ENCODE data around the gene RBBP8NL.
A peak's percentile ranks its signal among the peaks of the same experiment; 100 is the strongest.

RBBP8NL gene

DNA sequence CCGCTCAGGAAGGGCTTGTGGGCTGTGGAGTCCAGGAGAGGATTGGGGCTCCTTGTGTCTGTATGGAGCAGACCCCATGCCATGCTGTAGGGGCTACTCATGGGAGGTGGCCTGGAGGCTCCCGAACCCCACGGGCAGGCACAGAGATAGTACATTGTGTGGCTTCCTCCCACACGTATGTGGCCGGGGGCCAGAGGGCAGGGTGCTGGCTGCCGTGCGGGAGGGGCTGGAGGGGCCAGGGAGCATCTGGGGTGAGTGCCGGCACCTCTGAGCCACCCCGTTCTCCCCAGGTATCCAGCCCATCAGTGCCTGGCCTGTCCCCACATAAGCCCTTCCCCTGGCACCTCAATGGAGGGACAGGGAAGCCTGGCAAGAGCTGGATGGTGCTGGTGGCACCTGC is 7.6 kb downstream of the RBBP8NL start:
- no peak for DNase-seq

DNA sequence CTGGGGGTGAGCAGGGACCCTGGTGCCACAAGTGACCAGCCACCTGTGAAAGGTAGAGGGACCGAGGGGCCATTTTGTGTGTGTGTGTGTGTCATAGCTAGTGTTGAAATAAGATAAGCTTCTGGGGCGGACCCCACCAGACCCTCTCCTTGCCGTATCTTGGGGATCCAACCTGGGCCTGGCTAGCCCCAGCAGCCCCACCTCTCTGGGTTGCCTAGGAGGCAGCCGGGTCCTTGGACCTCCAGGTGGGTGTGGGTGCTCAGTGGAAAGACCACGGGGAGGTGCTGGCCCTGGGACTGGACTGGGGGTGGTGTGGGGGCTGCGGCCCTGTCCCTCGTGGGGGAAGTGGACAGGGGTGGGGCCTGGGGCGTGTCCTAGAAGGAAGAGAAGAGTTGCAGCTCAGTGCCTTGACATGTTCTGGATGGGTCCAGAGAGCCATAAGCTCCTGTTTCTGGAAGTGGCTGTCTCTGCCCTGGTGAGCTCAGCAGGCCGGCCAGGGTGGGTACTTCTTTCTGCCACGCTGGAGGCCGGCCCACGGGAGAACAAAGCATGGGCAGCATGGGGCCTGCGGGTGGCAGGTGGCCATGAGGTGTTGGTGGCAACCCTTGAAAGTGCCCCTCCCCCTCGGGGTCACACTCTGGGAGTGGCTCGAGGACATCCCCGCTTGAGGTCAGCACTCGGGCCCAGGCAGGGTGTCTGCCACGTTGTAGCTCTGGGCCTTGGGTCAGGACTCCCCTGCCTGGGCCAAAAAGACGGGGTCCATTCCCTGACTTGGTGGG is 8.4 kb downstream of the RBBP8NL start:
- DNase-seq, result no peak

DNA sequence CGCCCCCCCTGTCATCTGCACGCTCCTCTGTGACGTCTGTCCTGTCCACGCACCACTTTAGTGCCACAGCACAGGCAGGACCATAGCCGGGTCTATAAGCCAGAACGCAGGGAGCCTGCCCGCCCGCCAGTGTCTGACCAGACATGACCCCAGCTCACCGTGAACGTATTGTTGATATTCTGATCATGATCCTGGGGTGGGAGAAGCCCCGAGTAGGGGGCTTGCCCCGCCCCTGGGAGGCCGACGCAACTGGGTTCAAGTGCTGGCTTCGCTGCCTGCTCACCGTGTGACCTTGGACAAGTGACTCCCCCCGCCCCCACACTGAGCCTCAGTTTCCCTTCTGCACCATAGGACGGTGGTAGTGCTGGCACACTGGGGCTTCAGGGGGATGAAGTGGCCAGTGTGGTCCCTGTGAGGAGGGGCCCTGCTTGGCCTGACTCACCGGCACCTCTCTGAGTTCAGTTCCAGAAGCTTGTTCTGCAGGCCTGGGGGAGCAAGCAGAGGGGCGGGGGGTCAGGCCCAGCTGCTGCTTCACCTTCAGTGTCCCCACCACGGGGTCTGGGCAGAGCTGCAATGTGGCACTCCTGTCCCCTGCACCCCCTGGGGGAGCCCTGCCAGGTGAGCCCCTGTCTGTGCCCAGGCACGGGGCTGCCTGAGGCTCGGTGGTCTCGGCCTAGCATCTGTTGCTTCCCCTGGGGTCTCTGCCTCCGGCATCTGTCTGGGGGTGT is 9.2 kb downstream of the RBBP8NL start:
- DNase-seq, result no peak

DNA sequence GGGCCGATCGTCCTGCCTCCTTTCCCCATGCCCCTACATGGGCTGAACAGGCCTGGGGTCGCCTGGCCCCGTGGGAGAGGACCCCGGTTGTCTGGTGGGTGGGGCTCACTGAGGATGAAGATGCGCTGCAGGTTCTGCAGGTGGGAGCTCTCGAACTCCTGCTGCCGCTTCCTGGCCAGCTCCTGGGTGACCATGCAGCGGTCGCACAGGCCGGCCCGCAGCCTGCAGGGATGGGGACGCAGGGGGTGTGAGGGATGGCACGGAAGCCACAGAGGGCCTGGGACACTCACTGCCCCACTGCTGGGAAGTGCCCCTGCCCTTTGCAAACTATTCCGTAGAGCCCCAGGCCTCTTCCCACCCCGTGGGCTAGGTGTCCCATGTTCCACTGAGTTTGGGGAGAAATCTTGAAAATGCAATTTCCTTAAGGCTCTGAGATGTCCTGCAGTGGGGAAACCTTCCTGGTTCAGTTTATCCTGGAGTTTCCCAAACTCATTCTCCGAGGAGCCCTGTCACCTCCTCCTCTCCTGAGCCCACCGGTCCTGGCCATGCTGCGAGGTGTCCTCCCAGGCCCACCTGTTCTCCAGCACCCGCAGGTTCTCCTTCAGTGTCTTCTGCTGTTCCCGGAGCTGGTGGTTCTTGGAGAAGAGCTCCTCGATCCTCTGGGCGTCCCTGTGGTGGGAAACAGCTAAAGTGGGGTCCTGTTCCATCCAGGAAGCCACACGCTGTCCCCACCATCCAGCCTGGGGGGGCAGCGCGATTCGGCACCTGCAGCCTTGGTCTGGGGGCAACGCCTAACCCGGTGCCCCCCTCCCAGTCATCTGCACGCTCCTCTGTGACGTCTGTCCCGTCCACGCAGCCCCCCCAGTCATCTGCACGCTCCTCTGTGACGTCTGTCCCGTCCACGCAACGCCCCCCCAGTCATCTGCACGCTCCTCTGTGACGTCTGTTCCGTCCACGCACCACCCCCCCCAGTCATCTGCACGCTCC is 10.4 kb downstream of the RBBP8NL start:
- no peak for DNase-seq

DNA sequence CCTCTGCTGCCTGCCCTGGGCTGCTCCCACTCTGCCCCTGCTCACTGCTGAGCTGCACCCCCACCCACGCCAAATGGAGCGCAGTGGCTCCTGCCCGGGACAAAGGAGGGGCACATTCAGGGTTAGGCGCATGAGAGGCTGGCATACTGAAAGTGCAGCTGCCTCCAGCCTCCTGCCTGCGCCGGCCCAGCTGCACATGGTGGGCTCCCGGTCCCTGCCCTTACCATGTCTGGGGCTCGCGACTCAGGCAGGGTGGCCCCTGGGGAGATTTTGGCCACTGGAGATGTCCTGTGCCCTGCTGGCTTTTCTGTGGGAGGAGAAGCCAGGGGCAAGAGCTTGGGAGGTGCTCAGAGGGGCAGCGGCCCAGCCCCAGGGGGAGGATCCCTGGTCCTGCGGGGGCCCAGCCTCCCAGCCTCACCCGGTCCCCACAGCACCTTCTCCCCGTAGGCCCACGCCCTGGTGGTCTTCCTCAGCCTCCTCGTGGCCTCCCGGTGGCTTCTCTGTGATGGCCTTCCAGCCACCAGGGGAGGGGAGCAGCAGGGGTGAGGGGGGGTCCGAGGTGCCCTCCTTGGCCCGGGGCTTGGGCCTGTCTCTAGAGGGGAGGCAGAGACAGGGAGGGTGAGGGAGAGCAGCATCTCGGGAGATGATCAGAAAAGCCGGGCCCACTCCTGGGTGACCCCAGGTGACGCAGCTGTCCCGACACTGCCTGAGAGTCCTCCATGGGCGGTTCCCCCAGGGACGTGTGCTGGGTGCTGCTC is 11.8 kb downstream of the RBBP8NL start:
- DNase-seq, result no peak

DNA sequence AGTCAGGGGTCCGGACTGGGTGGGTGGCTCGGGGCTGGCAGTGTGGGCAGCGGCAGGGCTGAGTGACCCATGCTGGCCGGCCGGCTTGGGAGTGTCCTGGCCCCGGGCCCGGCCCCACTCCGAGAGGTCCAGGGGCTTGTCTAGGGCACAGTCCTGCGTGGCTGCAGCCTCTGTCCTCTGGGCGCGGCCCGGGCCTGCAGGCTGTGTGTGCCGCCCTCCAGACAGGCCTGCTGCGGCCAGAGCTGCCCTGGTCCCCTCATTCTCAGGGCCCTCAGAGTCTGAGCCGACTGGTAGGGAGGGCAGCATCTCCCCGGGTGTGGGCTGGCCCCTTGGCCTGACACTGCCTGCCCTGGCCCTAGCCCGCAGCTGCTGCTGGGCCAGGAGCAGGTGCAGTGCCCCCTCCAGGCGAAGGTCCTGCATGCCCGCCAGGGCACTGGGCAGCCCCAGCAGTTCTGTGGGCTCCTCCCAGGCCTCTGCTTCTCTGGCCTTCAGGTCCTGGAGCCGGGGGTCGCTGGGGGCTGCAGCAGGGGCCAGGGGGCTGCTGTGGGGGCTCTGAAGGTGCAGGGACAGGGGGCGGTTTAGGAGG is 13.3 kb downstream of the RBBP8NL start:
- no peak for DNase-seq

DNA sequence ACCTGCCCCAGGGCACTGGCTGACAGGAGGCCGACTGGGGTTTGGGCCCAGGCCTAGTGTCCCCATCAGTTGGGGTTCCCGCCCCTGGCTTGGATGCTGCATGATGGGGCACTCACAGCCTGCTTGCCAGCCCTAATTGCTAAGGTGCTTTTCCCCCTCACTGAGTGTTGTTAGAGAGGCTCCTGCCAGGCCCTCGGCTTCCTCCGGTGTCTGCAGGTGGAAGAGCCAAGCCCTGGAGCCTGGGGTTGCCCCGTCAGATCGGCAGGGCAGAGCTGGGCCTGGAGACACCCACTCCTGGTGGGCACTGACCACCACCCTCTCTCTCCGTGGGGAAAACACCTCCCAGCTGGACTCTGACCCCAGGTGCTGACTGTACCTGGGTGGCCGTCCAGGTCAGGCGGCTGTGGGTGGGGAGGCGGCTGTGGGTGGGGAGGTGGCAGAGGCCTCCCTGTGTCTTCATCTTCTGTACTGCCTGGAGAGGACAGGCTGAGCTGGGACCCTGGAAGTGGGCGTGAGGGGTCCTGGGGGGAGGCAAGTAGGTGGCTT is 14.2 kb downstream of the RBBP8NL start:
- no peak for DNase-seq

DNA sequence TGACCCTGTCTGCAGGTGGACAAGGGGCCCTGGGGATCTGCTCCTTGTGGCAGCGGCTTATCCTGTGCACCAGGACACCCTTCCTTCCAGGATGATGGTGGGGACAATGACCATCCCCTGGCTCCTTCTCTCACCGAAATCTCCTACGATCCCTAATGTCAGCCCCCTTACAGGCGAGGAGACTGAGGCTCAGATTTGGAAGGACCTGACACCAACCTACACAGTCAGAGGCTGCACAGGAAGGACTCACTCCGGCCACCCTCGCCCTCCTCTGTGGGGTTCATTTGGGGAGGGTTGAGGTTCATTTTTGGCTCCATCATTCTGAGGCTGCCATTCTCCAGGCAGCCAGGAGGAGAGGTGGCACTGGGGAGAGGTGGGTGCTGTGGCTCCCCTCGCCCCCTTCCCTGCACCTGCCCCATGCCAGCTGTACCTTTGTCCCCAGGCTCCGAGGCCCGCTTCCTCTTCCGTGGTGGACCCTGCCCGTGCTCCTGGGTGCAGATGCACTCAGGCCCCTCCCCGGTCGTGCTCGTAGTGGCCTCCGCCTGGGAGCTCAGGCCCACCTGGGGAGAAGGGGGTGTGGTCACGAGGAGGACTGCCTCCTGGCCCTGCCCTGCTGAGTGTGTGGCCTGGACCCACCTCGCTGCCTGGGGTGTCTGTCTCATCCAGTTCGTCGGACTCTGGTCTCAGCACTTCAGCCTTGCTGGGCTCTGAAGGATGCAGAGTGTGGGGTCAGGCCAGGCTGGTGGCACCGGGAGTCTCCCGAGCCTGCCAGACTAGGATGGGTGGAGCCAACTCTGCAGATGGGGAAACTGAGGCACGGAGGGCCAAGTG is 14.9 kb downstream of the RBBP8NL start:
- no peak for DNase-seq

DNA sequence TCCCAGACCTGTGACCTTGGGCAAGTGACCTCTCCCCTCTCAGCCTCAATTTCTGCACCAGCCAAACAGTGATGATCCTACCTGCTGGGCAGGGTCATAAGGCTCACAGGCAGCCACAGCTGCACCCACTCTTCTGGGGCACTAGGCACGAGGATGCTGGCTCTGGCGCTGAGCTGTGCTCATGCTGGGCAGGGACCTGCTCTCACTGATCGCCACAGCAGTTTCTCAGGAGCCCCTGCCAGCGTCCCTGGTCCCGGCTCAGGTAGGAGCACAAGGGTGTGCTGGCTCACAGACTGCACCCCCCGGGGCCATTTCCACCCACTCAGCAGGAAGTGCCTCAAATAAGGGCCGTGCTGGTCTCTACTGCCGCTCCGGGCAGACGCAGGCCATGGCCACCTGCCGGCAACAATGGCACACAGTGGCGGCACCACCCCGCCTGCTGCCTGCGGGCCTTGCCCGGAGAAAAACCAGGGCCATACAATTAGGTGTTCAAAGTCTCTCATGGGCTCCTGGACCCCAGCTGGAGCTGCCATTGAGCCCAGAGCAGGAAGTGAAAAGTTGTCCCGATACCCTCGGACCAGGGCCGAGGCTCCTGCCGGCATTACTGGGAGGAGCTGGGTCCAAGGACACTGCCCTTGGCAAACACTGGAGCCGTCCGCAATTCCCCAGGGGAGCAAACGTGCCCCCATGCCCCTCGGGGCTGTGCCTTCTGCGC is 15.7 kb downstream of the RBBP8NL start:
- DNase-seq, result no peak

DNA sequence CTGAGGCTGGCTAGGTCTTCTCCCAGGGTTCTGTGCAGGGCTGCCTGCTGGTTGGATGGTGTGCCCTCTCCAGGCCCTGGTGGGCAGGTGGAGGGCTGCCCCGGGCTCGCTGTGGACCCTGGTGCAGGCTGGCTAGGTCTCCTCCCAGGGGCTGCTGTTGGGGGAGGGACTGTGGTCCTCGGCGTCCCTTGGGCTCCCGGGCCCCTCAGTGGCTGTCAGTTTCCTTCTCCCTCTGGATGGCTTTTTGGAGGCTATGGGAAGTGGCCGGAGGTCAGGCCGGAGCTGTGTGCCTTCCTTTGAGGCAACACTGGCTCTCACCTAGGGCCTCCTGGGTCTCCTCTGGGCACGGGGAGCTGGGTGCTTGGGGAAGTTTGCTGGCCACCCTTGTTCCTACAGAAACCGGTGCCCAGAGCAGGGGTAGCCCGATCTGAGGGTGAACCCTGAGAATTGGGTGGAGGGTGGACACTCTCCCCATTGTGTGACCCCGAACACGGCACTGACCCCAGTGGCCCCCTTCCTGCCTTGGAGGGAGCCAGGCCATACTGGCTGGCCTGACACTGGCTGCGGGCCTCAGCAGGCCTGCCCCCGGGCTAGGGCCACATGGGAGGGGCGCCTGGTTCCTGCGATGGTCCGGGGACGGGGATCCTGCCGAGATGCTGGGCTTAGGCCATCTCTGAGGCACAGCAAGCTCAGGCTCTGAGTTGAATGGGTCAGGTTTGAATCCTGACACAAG is 16.4 kb downstream of the RBBP8NL start:
- DNase-seq, result no peak

DNA sequence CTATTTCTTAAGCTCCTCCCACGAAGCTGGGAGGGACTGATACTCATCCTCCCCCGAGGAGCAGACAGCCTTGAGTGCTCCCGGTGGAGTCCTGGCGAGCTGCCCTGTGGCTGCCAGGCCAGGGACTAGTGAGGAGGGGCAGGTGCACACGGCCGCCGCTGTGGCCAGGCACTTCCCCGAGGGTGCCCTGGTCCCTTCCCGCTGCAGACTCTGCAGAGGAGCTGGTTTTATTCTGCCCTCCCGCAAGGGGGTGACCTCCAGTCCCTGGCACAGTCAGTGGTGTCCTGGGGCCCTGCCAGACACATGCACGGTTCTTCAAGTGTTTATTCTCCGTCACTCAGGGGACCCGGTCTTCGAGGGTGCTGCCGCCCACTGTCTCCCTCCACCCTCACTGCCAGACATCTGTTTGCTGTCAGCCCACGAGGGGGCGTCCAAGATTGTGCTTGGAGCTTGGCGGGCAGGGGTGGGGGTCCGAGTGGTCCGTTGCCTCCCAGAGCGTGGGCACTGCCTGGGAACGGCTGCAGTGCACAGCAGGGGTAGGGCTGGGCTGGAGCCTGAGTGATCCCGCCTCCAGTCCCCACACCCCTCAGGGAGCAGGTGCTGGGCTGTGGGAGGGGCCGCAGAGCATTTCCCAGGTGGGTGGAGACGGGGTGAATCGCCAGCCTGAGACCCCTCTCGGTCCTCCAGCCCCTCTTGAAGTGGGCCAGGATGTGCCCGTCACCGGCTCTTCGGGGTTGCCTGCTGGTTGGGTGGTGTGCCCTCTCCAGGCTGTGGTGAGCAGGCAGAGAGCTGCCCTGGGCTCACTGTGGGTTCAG is 17.2 kb downstream of the RBBP8NL start:
- DNase-seq, result peak; percentile 49

DNA sequence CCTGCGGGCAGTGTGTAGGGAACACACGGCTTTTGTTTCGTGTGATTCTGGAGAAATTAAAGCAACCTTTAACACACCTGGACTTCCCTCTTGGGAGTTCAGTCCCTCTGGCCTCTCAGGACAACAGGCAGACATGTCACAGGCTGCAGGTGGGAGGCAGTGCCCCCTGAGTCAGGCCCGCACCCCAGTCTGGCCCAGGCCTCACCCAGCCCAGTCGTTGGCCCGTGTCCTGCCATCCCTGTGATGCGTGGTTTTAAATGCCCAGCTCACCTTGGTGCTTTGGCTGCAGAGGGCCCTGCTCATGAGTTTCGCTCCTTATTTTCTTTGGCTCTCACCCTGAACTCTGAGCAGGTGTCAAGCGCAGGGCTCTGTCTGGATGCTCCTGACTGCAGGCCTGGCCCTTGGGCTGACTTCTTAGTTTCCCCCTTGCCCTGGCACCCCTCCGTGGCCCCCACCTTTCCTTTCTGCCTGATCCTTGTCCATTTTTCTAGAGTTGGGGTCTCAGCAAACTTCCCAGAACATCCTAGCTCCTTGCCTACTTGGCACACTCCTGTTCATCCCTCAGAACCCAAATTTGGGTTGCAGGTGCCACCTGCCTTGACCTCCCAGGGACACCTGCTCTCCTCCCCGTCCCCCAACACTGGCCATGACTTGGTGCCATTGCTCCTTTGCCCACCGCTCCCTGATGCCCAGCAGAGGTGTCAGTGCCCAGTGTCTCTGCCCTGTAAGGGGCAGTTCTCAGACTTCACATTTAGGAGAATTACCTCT is 18.1 kb downstream of the RBBP8NL start:
- DNase-seq, result no peak

DNA sequence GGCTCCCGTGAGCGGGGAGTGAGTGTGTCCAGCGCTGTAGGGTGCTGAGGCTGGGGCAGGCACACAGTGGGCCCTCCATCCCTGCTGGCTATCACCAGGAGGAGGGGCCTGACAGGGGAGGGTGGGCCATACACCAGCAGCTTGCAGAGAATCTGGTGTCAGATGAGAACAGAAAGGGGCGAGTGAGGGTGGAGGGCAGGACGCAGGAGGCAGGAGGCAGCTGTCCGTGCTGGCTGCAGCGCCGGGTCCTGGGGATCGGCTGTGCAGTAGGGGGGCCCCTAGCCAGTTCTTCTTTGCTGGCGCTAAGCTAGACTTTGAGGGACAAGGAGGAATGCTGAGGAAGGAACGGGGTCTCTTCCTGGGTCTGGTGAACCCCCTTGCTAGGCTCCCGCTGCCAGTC is 18.7 kb downstream of the RBBP8NL start:
- no peak for DNase-seq

DNA sequence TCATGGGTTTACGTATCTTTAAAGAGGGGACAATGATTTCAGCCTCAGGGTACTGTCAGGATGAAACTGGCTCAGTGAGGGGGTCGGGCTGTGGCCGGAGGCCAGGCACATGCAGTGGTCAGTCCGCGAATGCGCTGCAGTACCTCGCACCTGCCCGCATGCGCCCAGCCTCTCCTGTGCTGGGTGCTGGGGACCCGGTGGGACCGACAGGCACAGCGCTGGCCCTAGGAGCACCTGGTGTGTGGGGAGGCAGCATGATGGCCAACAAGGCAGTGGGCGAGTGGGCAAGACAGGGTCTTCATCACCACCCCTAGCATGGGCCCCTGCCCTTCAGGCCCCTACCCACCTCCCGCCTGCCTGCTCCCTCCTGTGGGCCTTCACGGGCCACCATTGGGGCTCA is 19.3 kb downstream of the RBBP8NL start:
- no peak for DNase-seq

DNA sequence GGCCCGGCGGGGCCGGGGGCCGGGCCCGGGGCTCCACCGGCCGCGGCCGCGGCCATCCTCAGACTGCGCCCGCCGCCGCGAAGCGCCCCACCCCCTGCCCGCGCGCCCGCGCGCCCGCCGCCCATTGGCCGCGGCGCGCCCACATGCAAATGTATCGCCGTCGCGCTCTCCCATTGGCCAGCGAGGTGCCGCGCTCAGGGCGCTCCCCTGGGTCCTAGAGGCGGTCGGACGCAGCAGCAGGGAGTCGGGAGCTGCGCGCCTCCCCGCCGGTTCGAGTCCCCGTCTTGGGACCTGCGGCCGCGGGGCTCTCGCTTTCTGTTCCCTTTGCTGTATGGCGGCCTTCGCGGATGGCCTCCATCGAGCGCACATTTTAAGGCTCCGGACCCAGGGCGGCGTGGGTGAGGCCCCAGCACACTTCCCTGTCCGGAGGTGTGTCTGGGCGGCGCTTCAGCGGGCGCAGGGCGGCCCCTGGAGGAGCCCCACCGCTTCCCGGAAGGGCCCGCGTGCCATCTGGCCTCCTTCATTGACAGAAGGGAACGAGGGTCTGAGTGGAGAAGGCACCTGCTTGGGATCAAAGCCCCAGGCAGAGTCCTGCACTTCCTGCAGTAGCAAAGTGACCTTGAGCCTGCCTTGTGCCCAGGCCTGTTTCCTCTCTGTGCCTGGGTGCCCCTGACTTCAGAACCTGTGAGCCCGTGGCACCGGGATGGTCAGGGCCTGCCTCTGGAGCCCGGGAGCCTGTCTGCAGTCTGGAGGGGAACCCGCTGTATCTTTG is 19.9 kb downstream of the RBBP8NL start, which contains the start of gene CABLES2:
CABLES2 (minus strand) TSS at position 65 of the 772 bp plus-strand sequence; CDS start at position 56, 9 bp downstream.
- DNase-seq, result peak; percentile 91

DNA sequence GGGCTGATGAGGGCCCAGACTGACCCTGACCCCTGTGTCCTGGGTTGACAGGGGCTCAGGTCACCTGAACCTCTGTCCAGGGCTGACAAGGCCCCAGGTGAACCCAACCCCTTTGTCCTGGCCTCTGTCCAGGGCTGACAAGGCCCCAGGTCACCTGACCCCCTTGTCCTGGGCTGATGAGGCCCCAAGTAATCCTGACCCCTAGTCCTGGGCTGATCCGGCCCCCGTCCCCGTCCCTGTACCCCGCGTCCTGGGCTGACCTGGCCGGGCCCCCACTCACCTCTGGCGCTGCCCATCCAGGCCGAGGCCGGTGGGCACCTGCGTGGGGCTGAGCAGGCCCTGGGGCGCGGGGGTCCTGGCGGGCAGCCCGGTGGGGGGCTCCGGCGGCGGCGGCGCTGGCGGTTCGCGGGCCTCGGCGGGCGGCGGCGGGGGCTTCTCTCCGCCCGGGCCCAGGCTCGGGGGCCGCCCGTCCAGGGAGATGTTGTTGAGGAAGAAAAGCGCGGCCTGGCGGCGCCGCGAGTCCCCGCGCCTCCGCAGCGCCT is 20.6 kb downstream of the RBBP8NL start:
- DNase-seq, result no peak

Measured in CD4-positive, alpha-beta T cell treated with Interleukin-6 for 4 hours (primary cell).